ENCODE data around the gene MYO1D. TPM values are rescaled to one million over a fixed set of nuclear protein-coding genes. Genes with fewer than 3 reads are reported as not detected.

The MYO1D gene
- total and polyA plus RNA-seq, 2 donors (not counting 3 experiments of a cell fraction or from before 2014, with no cell fraction given), result 37.8 to 85.5 TPM

GRCh38 chr17:32481193-32481592 lies 395.7 kb downstream of the MYO1D start:
- Histone ChIP-seq H3K79me2 (ENCODE audit: control insufficient read depth, insufficient read depth, low read length) (no peaks in the 10 kb centered on the region), H3K4me1 (ENCODE audit: control insufficient read depth, extremely low read depth, insufficient read depth, low read length) (no peaks in the 10 kb centered on the region), H3K36me3 (ENCODE audit: control insufficient read depth in 2 of 2, extremely low read depth in 1 of 2, insufficient read depth in 2 of 2, low read length in 2 of 2) (peaks cover 21 to 39% of the 10 kb centered on the region in 2 experiments), H3K4me3 (replicated peaks in 1 of 3; ENCODE audit: insufficient read depth in 1 of 3, low read depth in 1 of 3, low read length in 3 of 3) (no peak overlapping the region), H4K20me1 (replicated peaks; ENCODE audit: control insufficient read depth, extremely low read depth, insufficient read depth, low read length) (no peaks in the 10 kb centered on the region), H3K9me1 (replicated peaks; ENCODE audit: control insufficient read depth, extremely low read depth, insufficient read depth, low read length) (no peaks in the 10 kb centered on the region), H2AFZ (ENCODE audit: low read depth, low read length) (no peak overlapping the region), H3K27ac (ENCODE audit: insufficient read depth, low read depth, low read length) (no peak overlapping the region), H3K4me2 (ENCODE audit: insufficient read depth, low read length) (no peak overlapping the region), H3K27me3 (ENCODE audit: control insufficient read depth in 2 of 2, insufficient read depth in 2 of 2, low read length in 2 of 2) (no peaks in the 10 kb centered on the region), H3K9me3 (replicated peaks; ENCODE audit: control insufficient read depth, insufficient read depth, low read length) (no peaks in the 10 kb centered on the region), H3K9ac (replicated peaks; ENCODE audit: extremely low read depth, insufficient read depth, low read length) (no peak overlapping the region)
- ChIA-PET CTCF (interaction anchor here (2.6 to 6.6 kb wide), 2 partner anchors 19 to 274 kb away, joined by 22 to 41 read pairs; no protein-coding TSS in a partner anchor), POLR2A (no interaction called here)
- dilution Hi-C loops (cut with MboI; ENCODE audit: extremely low pct_ligation_motif_present, low sequenced_read_pairs), result no loop called here
- intact Hi-C loops (cut with micrococcal nuclease), result loop anchor here (5.0 to 10.0 kb wide), 2 partner anchors 176 to 514 kb away; partner anchors contain the start of gene SPACA3
- TSS peak; percentile 43 for BruUV-seq (replicated peaks)
- TF ChIP-seq FOS (IDR thresholded peaks at IDR 0.05; ENCODE audit: borderline replicate concordance, insufficient read depth, low read length) (no peak), EZH2 (IDR thresholded peaks at IDR 0.05; ENCODE audit: borderline replicate concordance, low read depth, low read length, severe bottlenecking) (no peak), MYC (IDR thresholded peaks at IDR 0.05; ENCODE audit: low read depth, low read length) (no peak)
- no peak for FAIRE-seq
- no peak for DNase-seq (ENCODE audit: low read depth, low spot score)

- intact Hi-C loops (cut with micrococcal nuclease), result no loop called here
- Histone ChIP-seq H3K4me3 (replicated peaks in 1 of 3; ENCODE audit: insufficient read depth in 1 of 3, low read depth in 1 of 3, low read length in 3 of 3) (no peak overlapping the region), H3K9me3 (replicated peaks; ENCODE audit: control insufficient read depth, insufficient read depth, low read length) (no peaks in the 10 kb centered on the region), H2AFZ (ENCODE audit: low read depth, low read length) (no peak overlapping the region), H3K4me1 (ENCODE audit: control insufficient read depth, extremely low read depth, insufficient read depth, low read length) (no peaks in the 10 kb centered on the region), H3K79me2 (ENCODE audit: control insufficient read depth, insufficient read depth, low read length) (no peaks in the 10 kb centered on the region), H3K27me3 (ENCODE audit: control insufficient read depth in 2 of 2, insufficient read depth in 2 of 2, low read length in 2 of 2) (no peaks in the 10 kb centered on the region), H3K27ac (ENCODE audit: insufficient read depth, low read depth, low read length) (no peak overlapping the region), H3K9me1 (replicated peaks; ENCODE audit: control insufficient read depth, extremely low read depth, insufficient read depth, low read length) (no peaks in the 10 kb centered on the region), H3K4me2 (ENCODE audit: insufficient read depth, low read length) (no peak overlapping the region), H3K9ac (replicated peaks; ENCODE audit: extremely low read depth, insufficient read depth, low read length) (no peak overlapping the region), H3K36me3 (ENCODE audit: control insufficient read depth in 2 of 2, extremely low read depth in 1 of 2, insufficient read depth in 2 of 2, low read length in 2 of 2) (peaks cover 36 to 54% of the 10 kb centered on the region in 2 experiments), H4K20me1 (replicated peaks; ENCODE audit: control insufficient read depth, extremely low read depth, insufficient read depth, low read length) (no peaks in the 10 kb centered on the region)
- POLR2A ChIA-PET, result no interaction called here
- FAIRE-seq, result no peak
- TF ChIP-seq CTCF (IDR thresholded peaks at IDR 0.05; ENCODE audit: extremely low read depth in 1 of 2, insufficient read depth in 1 of 2, low read depth in 1 of 2, low read length in 2 of 2) (no peak), MYC (IDR thresholded peaks at IDR 0.05; ENCODE audit: low read depth, low read length) (no peak), POLR2A (IDR thresholded peaks at IDR 0.05; ENCODE audit: low read depth, low read length) (no peak), EZH2 (IDR thresholded peaks at IDR 0.05; ENCODE audit: borderline replicate concordance, low read depth, low read length, severe bottlenecking) (no peak), JUN (IDR thresholded peaks at IDR 0.05; ENCODE audit: borderline replicate concordance, insufficient read depth, insufficient read length, low read depth) (no peak), FOS (IDR thresholded peaks at IDR 0.05; ENCODE audit: borderline replicate concordance, insufficient read depth, low read length) (no peak), MAX (IDR thresholded peaks at IDR 0.05; ENCODE audit: insufficient read depth, insufficient read length) (no peak), GATA2 (IDR thresholded peaks at IDR 0.05; ENCODE audit: insufficient read depth, insufficient read length, low read depth, low read length) (no peak), POLR2AphosphoS5 (IDR thresholded peaks at IDR 0.05; ENCODE audit: insufficient read depth, low read depth, low read length) (no peak)
- DNase-seq (ENCODE audit: low read depth, low spot score), result no peak
- dilution Hi-C loops (cut with MboI; ENCODE audit: extremely low pct_ligation_motif_present, low sequenced_read_pairs), result no loop called here
- BruUV-seq (replicated peaks), result no TSS peak
- CTCF ChIA-PET, result interaction anchor here (1.4 to 1.9 kb wide), 2 partner anchors 16 to 276 kb away, joined by 5 read pairs; no protein-coding TSS in a partner anchor
These were observed 397.8 kb downstream of the MYO1D start for GRCh38 chr17:32479074-32479617.
